Peyer's patch (tissue), 4 donors: ENCODE results near the gene IGFBP7.

ENCODE experiments used
- CTCF ChIP-seq, 6 experiments: fragments of 450-650 bp in 4 of 6; fragments of 200-600 bp in 2 of 6; sonication (generic) in 1 of 6; IDR thresholded peaks; one replicate each; pipeline ENCODE4 v1.5.1; 2017 to 2019; ENCODE audit warnings: antibody characterized with exemption in 6 of 6, mild to moderate bottlenecking in 3 of 6, moderate library complexity in 1 of 6
- POLR2A ChIP-seq, 2 donors: fragments of 450-650 bp; IDR thresholded peaks; one replicate each; pipeline ENCODE4 v1.5.1; 2017; ENCODE audit warnings: antibody characterized with exemption in 2 of 2, mild to moderate bottlenecking in 2 of 2, moderate library complexity in 2 of 2

GRCh38 chr4:57157596-57158137, 47.5 kb upstream of the IGFBP7 start:
- TF ChIP-seq CTCF (IDR thresholded peaks at IDR 0.05) = no peak
- no peak for TF ChIP-seq POLR2A (IDR thresholded peaks at IDR 0.05)
